ENCODE results near the gene LGR5.
A peak's percentile ranks its signal among the peaks of the same experiment; 100 is the strongest.

Gene LGR5, protein sequence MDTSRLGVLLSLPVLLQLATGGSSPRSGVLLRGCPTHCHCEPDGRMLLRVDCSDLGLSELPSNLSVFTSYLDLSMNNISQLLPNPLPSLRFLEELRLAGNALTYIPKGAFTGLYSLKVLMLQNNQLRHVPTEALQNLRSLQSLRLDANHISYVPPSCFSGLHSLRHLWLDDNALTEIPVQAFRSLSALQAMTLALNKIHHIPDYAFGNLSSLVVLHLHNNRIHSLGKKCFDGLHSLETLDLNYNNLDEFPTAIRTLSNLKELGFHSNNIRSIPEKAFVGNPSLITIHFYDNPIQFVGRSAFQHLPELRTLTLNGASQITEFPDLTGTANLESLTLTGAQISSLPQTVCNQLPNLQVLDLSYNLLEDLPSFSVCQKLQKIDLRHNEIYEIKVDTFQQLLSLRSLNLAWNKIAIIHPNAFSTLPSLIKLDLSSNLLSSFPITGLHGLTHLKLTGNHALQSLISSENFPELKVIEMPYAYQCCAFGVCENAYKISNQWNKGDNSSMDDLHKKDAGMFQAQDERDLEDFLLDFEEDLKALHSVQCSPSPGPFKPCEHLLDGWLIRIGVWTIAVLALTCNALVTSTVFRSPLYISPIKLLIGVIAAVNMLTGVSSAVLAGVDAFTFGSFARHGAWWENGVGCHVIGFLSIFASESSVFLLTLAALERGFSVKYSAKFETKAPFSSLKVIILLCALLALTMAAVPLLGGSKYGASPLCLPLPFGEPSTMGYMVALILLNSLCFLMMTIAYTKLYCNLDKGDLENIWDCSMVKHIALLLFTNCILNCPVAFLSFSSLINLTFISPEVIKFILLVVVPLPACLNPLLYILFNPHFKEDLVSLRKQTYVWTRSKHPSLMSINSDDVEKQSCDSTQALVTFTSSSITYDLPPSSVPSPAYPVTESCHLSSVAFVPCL

DNA sequence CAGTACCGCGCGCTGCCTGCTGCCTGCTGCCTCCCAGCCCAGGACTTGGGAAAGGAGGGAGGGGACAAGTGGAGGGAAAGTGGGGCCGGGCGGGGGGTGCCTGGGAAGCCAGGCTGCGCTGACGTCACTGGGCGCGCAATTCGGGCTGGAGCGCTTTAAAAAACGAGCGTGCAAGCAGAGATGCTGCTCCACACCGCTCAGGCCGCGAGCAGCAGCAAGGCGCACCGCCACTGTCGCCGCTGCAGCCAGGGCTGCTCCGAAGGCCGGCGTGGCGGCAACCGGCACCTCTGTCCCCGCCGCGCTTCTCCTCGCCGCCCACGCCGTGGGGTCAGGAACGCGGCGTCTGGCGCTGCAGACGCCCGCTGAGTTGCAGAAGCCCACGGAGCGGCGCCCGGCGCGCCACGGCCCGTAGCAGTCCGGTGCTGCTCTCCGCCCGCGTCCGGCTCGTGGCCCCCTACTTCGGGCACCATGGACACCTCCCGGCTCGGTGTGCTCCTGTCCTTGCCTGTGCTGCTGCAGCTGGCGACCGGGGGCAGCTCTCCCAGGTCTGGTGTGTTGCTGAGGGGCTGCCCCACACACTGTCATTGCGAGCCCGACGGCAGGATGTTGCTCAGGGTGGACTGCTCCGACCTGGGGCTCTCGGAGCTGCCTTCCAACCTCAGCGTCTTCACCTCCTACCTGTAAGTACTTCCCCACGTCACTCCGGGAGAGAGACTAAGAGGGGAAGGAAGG is at the start of gene LGR5:
Gene LGR5 (plus strand): TSS at position 186 of the 732 bp plus-strand sequence. CDS start 283 bp downstream, at position 469.
- Histone ChIP-seq H3K4me1 (peaks cover 32% of the 10 kb centered on the region), H3K27me3 (peaks cover 68% of the 10 kb centered on the region), H3K9ac (peak within 1 kb of the TSS; percentile 12; the same call in 1 of the 2 replicates), H3K27ac (no peak within 1 kb of the TSS), H3K4me2 (peak within 1 kb of the TSS; percentile 99), H4K20me1 (peaks cover 35% of the 10 kb centered on the region), H3K4me3 (peak within 1 kb of the TSS; percentile 66), H3K36me3 (no peaks in the 10 kb centered on the region), H3K9me3 (peaks cover 38% of the 10 kb centered on the region)
- TF ChIP-seq Cebpa-rat (IDR thresholded peaks at IDR 0.05), result no peak

DNA sequence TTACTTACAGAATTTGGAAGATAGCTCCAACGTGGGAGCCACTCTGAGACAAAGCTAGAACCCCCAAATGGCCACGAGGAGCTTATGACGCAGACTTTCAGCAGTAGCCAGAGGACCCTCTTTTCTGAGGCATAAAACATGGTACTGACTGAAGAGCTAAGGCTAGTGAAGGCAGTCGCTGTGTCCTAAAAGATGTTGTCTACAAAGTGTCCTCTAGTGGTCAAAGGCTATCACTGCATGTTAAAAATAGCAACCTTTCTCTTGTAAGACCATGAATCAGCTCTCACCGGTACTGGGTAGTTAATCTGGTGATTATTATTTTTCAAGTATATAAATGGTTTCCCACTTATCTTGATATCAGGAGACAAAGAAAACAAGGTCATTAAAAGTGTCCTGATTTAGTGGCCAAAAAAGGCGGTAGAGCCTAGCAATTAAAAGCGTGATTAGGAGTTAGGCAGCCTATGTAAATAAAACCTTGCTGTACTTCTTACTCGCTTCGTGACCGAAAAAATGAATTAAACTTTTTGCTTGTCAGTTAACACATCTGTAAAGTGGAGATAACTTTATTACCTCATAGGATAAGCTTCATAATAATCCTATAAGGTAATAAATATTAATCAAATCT is 47.0 kb upstream of the LGR5 start:
- Histone ChIP-seq H3K9me3 (no peaks in the 10 kb centered on the region), H3K36me3 (no peaks in the 10 kb centered on the region), H3K4me3 (no peak overlapping the region), H3K4me2 (no peak overlapping the region), H4K20me1 (no peaks in the 10 kb centered on the region), H3K4me1 (no peaks in the 10 kb centered on the region), H3K27me3 (no peaks in the 10 kb centered on the region), H3K9ac (no peak overlapping the region), H3K27ac (no peak overlapping the region)
- no peak for TF ChIP-seq Cebpa-rat (IDR thresholded peaks at IDR 0.05)

DNA sequence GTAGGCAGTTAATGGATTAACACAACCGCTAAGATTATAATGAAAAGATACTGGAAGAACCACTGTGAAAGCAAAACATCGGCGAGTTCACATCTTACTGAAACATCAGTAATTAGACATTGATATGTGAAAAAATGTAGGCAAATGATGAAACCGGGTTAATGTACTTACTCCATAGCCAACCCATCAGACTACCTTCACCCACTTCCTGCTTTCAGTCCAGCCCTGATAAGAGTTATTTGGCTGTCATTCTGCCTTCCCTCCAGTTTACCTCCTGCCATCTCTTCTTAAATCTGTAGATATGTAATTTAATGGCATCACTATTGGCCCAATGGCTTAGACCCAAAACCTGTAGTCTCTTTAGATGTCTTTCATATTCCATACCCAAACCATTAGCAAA is 46.0 kb upstream of the LGR5 start:
- H3K4me1 ChIP-seq, result no peaks in the 10 kb centered on the region
- no peak overlapping the region for H3K27ac ChIP-seq
- no peaks in the 10 kb centered on the region for H4K20me1 ChIP-seq
- no peaks in the 10 kb centered on the region for H3K27me3 ChIP-seq
- H3K9me3 ChIP-seq, result no peaks in the 10 kb centered on the region
- H3K4me3 ChIP-seq, result no peak overlapping the region
- TF ChIP-seq Cebpa-rat (IDR thresholded peaks at IDR 0.05), result no peak
- no peak overlapping the region for H3K4me2 ChIP-seq
- H3K36me3 ChIP-seq, result no peaks in the 10 kb centered on the region
- H3K9ac ChIP-seq, result no peak overlapping the region

DNA sequence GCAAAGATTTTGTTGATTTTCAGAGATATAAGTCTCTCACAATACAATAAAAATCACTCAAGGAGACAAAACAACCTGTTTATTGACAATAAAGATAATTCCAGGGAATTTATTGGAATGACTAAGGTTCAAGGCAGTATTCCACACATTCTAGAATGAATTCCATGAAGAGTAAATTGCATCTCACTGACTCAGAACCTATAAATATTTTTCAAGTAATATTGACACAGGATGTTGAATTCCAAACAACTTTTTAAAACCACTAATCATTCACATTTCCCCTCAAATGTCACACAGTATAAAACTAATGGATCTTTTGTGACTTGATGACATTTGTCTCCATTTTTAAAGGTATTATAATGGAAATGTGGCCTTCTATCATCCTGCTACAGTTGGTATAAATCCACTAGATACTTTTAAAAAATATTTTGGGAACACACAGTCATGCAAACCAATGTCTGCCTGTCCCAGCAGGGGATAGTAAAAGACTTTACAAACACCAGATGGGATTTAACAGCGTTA is 42.1 kb upstream of the LGR5 start:
- no peak overlapping the region for H3K9ac ChIP-seq
- no peaks in the 10 kb centered on the region for H3K36me3 ChIP-seq
- no peaks in the 10 kb centered on the region for H3K4me1 ChIP-seq
- H3K4me2 ChIP-seq, result no peak overlapping the region
- H3K9me3 ChIP-seq, result no peaks in the 10 kb centered on the region
- H3K27me3 ChIP-seq, result no peaks in the 10 kb centered on the region
- H3K4me3 ChIP-seq, result no peak overlapping the region
- no peak overlapping the region for H3K27ac ChIP-seq
- H4K20me1 ChIP-seq, result no peaks in the 10 kb centered on the region
- no peak for TF ChIP-seq Cebpa-rat (IDR thresholded peaks at IDR 0.05)

DNA sequence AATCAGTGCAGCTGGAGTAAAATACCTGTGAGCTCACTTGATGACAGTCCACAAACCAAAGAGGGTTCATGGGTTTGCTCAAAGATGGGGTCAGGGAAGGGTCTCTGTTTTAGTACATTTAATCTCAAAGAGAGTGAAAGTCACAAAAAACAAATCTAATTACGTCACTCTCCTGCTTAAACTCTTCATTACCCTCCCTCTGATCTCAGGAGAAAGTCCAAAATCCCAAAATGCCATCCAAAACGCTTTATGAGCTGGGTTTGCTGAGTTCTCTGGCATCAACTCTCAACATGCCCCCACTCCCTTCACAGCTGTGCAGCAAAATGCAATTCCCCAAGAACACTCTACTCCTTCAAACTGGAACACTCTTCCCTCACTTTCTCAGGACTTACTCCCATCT is 40.4 kb upstream of the LGR5 start:
- H3K27me3 ChIP-seq, result no peaks in the 10 kb centered on the region
- no peak overlapping the region for H3K4me3 ChIP-seq
- no peaks in the 10 kb centered on the region for H4K20me1 ChIP-seq
- no peak overlapping the region for H3K4me2 ChIP-seq
- no peaks in the 10 kb centered on the region for H3K9me3 ChIP-seq
- no peak overlapping the region for H3K27ac ChIP-seq
- H3K36me3 ChIP-seq, result no peaks in the 10 kb centered on the region
- TF ChIP-seq Cebpa-rat (IDR thresholded peaks at IDR 0.05), result no peak
- H3K4me1 ChIP-seq, result no peaks in the 10 kb centered on the region
- no peak overlapping the region for H3K9ac ChIP-seq

DNA sequence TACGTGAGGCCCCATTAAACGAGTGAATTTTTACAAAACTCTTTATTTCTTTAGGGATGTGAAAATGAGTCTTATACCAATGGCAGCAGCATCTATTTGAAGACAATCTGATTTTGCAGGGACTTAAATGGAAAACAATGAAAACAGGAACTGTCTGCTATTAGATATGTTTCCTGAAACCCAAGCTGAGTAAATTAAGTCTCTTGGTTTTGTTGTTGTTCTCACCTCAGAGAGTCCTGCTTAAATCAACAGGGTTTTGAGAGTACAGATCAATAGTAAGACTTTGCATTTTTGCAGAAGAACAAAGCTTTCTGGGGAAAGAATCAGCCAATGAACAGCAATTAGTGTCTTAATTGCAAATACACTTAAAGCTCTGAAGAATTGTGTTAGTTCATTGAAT is 39.1 kb upstream of the LGR5 start:
- Histone ChIP-seq H3K9ac (no peak overlapping the region), H3K27ac (no peak overlapping the region), H3K4me3 (no peak overlapping the region), H3K4me1 (no peaks in the 10 kb centered on the region), H3K36me3 (no peaks in the 10 kb centered on the region), H3K4me2 (no peak overlapping the region), H4K20me1 (no peaks in the 10 kb centered on the region), H3K9me3 (no peaks in the 10 kb centered on the region), H3K27me3 (no peaks in the 10 kb centered on the region)
- TF ChIP-seq Cebpa-rat (IDR thresholded peaks at IDR 0.05), result no peak

DNA sequence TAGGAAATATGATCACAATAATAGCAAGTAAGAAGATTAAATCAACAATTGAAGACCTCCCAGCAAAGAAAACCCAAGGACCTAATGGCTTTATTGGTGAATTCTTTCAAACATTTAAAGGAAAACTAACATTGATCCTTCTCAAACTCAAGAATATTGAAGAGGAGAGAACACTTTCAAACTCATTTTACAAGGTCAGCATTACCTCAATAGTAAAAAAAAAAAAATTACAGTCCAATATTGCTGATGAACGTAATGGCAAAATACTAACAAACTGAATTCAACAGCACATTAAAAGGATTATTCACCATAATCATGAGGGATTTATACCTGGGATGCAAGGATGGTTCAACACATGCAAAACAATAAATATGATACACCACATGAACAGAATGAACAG is 33.7 kb upstream of the LGR5 start:
- H3K4me2 ChIP-seq, result no peak overlapping the region
- no peaks in the 10 kb centered on the region for H3K36me3 ChIP-seq
- TF ChIP-seq Cebpa-rat (IDR thresholded peaks at IDR 0.05), result no peak
- H3K4me3 ChIP-seq, result no peak overlapping the region
- H3K9me3 ChIP-seq, result peaks cover 6% of the 10 kb centered on the region; the same call in 1 of the 2 replicates
- H4K20me1 ChIP-seq, result no peaks in the 10 kb centered on the region
- H3K27me3 ChIP-seq, result no peaks in the 10 kb centered on the region
- no peak overlapping the region for H3K9ac ChIP-seq
- no peaks in the 10 kb centered on the region for H3K4me1 ChIP-seq
- no peak overlapping the region for H3K27ac ChIP-seq

DNA sequence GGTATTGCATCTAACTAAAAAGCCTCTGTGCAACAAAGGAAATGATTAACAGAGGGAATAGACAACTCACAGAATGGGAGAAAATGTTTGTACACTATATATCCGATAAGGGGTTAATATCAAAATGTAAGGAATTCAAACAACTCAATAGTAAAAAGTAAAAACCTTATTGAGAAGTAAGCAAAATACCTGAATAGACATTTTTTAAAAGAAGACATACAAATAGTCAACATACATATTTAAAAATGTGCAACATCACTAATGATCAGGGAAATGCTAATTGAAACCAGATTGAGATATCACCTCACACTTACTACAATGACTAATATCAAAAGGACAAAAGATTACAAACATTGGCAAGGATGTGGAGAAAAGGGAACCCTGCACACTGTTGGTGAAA is 31.9 kb upstream of the LGR5 start:
- H3K4me3 ChIP-seq, result no peak overlapping the region

DNA sequence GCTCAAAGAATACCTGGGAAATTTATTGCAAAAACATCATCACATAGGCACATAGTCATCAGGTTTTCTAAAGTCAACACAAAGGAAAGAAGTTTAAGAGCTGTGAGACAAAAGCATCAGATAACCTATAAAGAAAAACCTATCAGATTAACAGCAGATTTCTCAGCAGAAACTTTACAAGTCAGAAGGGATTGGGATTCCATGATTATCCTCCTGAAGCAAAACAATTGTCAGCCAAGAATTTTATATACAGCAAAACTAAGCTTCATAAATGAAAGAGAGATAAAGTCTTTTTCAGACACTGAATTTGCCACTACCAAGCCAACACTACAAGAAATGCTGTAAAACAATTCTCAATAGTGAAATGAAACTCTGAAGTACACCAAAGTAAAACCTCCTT is 28.8 kb upstream of the LGR5 start:
- Histone ChIP-seq H3K27ac (no peak overlapping the region), H3K36me3 (no peaks in the 10 kb centered on the region), H3K9ac (no peak overlapping the region), H3K4me2 (no peak overlapping the region), H3K4me1 (no peaks in the 10 kb centered on the region), H3K27me3 (no peaks in the 10 kb centered on the region), H4K20me1 (no peaks in the 10 kb centered on the region), H3K4me3 (no peak overlapping the region), H3K9me3 (peaks cover 17% of the 10 kb centered on the region; the same call in 1 of the 2 replicates)
- TF ChIP-seq Cebpa-rat (IDR thresholded peaks at IDR 0.05), result no peak

More for the DNA sequence above, 31.9 kb upstream of the LGR5 start:
- no peak overlapping the region for H3K27ac ChIP-seq
- no peaks in the 10 kb centered on the region for H3K4me1 ChIP-seq
- H4K20me1 ChIP-seq, result no peaks in the 10 kb centered on the region
- no peaks in the 10 kb centered on the region for H3K27me3 ChIP-seq
- no peak for TF ChIP-seq Cebpa-rat (IDR thresholded peaks at IDR 0.05)
- H3K9me3 ChIP-seq, result peaks cover 15% of the 10 kb centered on the region; the same call in 1 of the 2 replicates
- H3K36me3 ChIP-seq, result no peaks in the 10 kb centered on the region
- no peak overlapping the region for H3K4me2 ChIP-seq
- H3K9ac ChIP-seq, result no peak overlapping the region
